Measurements from ENCODE around the gene SAXO1. TPM values are rescaled to one million over a fixed set of nuclear protein-coding genes. Genes with fewer than 3 reads are reported as not detected.
A peak's percentile ranks its signal among the peaks of the same experiment; 100 is the strongest.

The SAXO1 gene
- total RNA-seq, 1 experiment from 2014 or later, result not detected

GRCh38 chr9:18893491-18893890 is 139.5 kb downstream of the SAXO1 start:
- no TSS peak for BruUV-seq (replicated peaks)
- H3K36me3 Mint-ChIP-seq (ENCODE audit: insufficient read depth, unreplicated experiment), result no peaks in the 10 kb centered on the region
- no peak overlapping the region for H3K27ac Mint-ChIP-seq (ENCODE audit: low read depth, unreplicated experiment)
- no peaks in the 10 kb centered on the region for H3K4me1 Mint-ChIP-seq (ENCODE audit: insufficient read depth, unreplicated experiment)
- no peaks in the 10 kb centered on the region for H3K27me3 Mint-ChIP-seq (ENCODE audit: insufficient read depth, unreplicated experiment)
- DNase-seq (ENCODE audit: unreplicated experiment), result no peak
- H3K4me3 Mint-ChIP-seq (ENCODE audit: unreplicated experiment), result no peak overlapping the region
- intact Hi-C loops (cut with micrococcal nuclease), result no loop called here
- POLR2A ChIA-PET, result no interaction called here
- H3K9me3 Mint-ChIP-seq (ENCODE audit: unreplicated experiment), result peaks cover 8% of the 10 kb centered on the region
- TF ChIP-seq CTCF (IDR thresholded peaks at IDR 0.05; ENCODE audit: unreplicated experiment), result no peak
- CTCF ChIA-PET, result interaction anchor here (0.7 kb wide), 1 partner anchor 189 kb away, joined by 3 read pairs; no protein-coding TSS in a partner anchor

- Mint-ChIP-seq H3K4me3 (ENCODE audit: unreplicated experiment) (no peak overlapping the region), H3K36me3 (ENCODE audit: insufficient read depth, unreplicated experiment) (no peaks in the 10 kb centered on the region), H3K4me1 (ENCODE audit: insufficient read depth, unreplicated experiment) (no peaks in the 10 kb centered on the region), H3K9me3 (ENCODE audit: unreplicated experiment) (peaks cover 8% of the 10 kb centered on the region), H3K27ac (ENCODE audit: low read depth, unreplicated experiment) (no peak overlapping the region), H3K27me3 (ENCODE audit: insufficient read depth, unreplicated experiment) (no peaks in the 10 kb centered on the region)
- intact Hi-C loops (cut with micrococcal nuclease), result no loop called here
- ChIA-PET POLR2A (interaction anchor here (0.7 kb wide), 1 partner anchor 426 kb away, joined by 3 read pairs; no protein-coding TSS in a partner anchor), CTCF (interaction anchor here (0.6 kb wide), 1 partner anchor 112 kb away, joined by 3 read pairs; no protein-coding TSS in a partner anchor)
- DNase-seq (ENCODE audit: unreplicated experiment), result no peak
- BruUV-seq (replicated peaks), result no TSS peak
- no peak for TF ChIP-seq CTCF (IDR thresholded peaks at IDR 0.05; ENCODE audit: unreplicated experiment)
Measured at GRCh38 chr9:18893046-18893445, 140.0 kb downstream of the SAXO1 start.

- H3K4me3 Mint-ChIP-seq (ENCODE audit: unreplicated experiment), result no peak overlapping the region
- H3K27me3 Mint-ChIP-seq (ENCODE audit: insufficient read depth, unreplicated experiment), result no peaks in the 10 kb centered on the region
- TF ChIP-seq CTCF (IDR thresholded peaks at IDR 0.05; ENCODE audit: unreplicated experiment), result no peak
- no TSS peak for BruUV-seq (replicated peaks)
- intact Hi-C loops (cut with micrococcal nuclease), result no loop called here
- no peaks in the 10 kb centered on the region for H3K4me1 Mint-ChIP-seq (ENCODE audit: insufficient read depth, unreplicated experiment)
- POLR2A ChIA-PET, result interaction anchor here (0.7 kb wide), 1 partner anchor 425 kb away, joined by 3 read pairs; no protein-coding TSS in a partner anchor
- no peak for DNase-seq (ENCODE audit: unreplicated experiment)
- H3K27ac Mint-ChIP-seq (ENCODE audit: low read depth, unreplicated experiment), result no peak overlapping the region
- CTCF ChIA-PET, result interaction anchor here (0.6 kb wide), 1 partner anchor 113 kb away, joined by 3 read pairs; no protein-coding TSS in a partner anchor
- H3K36me3 Mint-ChIP-seq (ENCODE audit: insufficient read depth, unreplicated experiment), result no peaks in the 10 kb centered on the region
- H3K9me3 Mint-ChIP-seq (ENCODE audit: unreplicated experiment), result peaks cover 8% of the 10 kb centered on the region
Measured at GRCh38 chr9:18891946-18892670, 140.9 kb downstream of the SAXO1 start.

- CTCF ChIA-PET, result interaction anchor here (0.5 kb wide), 1 partner anchor 1004 kb away, joined by 3 read pairs; no protein-coding TSS in a partner anchor
- Mint-ChIP-seq H3K27me3 (ENCODE audit: insufficient read depth, unreplicated experiment) (no peaks in the 10 kb centered on the region), H3K4me3 (ENCODE audit: unreplicated experiment) (no peak overlapping the region), H3K9me3 (ENCODE audit: unreplicated experiment) (peaks cover 8% of the 10 kb centered on the region), H3K4me1 (ENCODE audit: insufficient read depth, unreplicated experiment) (no peaks in the 10 kb centered on the region), H3K27ac (ENCODE audit: low read depth, unreplicated experiment) (no peak overlapping the region), H3K36me3 (ENCODE audit: insufficient read depth, unreplicated experiment) (no peaks in the 10 kb centered on the region)
- no peak for TF ChIP-seq CTCF (IDR thresholded peaks at IDR 0.05; ENCODE audit: unreplicated experiment)
- no TSS peak for BruUV-seq (replicated peaks)
- intact Hi-C loops (cut with micrococcal nuclease), result no loop called here
- peak; percentile 74 for DNase-seq (ENCODE audit: unreplicated experiment)
- POLR2A ChIA-PET, result no interaction called here
Measured at GRCh38 chr9:18890372-18890771, 142.6 kb downstream of the SAXO1 start.

All from MCF 10A (cell line).